Measurements from ENCODE around the gene DGKI. TPM values are rescaled to one million over a fixed set of nuclear protein-coding genes. Genes with fewer than 3 reads are reported as not detected.

Gene DGKI
- total RNA-seq, 1 experiment from 2014 or later = 0.39 TPM

DNA sequence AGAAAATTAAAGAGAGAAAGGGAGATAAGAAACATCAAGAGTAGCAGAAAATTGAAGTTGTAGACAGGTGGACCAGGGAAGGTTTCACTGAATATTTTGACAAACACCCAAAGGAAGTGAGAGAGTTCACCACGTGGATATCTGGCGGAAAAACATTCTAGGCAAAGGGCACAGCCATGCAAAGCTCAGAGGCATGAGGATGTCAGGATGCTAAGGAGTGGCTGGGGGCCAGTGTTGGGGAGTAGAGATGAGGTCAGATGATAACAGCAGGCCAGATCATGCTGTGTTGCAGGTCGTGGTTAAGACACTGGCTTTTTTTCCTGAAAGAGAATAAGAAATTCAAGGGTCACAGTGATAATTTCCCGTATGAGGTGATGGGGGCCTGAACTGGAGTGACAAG, 181.9 kb downstream of the DGKI start:
- ChIA-PET POLR2A (ENCODE audit: low non-redundant PET) (no interaction called here), CTCF (no interaction called here)
- TF ChIP-seq EZH2 (IDR thresholded peaks at IDR 0.05; ENCODE audit: borderline replicate concordance, low read depth, low read length, poor library complexity, severe bottlenecking) = no peak
- TF ChIP-seq, protein P1, sequence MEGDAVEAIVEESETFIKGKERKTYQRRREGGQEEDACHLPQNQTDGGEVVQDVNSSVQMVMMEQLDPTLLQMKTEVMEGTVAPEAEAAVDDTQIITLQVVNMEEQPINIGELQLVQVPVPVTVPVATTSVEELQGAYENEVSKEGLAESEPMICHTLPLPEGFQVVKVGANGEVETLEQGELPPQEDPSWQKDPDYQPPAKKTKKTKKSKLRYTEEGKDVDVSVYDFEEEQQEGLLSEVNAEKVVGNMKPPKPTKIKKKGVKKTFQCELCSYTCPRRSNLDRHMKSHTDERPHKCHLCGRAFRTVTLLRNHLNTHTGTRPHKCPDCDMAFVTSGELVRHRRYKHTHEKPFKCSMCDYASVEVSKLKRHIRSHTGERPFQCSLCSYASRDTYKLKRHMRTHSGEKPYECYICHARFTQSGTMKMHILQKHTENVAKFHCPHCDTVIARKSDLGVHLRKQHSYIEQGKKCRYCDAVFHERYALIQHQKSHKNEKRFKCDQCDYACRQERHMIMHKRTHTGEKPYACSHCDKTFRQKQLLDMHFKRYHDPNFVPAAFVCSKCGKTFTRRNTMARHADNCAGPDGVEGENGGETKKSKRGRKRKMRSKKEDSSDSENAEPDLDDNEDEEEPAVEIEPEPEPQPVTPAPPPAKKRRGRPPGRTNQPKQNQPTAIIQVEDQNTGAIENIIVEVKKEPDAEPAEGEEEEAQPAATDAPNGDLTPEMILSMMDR (conservative IDR thresholded peaks at IDR 0.05; ENCODE audit: low read depth, low read length) = no peak
- no peak overlapping the region for H3K4me3 ChIP-seq (ENCODE audit: low read depth, low read length, poor library complexity, severe bottlenecking)
- H3K27me3 ChIP-seq (replicated peaks; ENCODE audit: insufficient read depth, low read depth, low read length, poor library complexity) = peaks cover 5% of the 10 kb centered on the region
- H3K27ac ChIP-seq (ENCODE audit: low read depth, low read length, poor library complexity, severe bottlenecking) = no peak overlapping the region
- intact Hi-C loops (cut with micrococcal nuclease; ENCODE audit: unreplicated experiment) = no loop called here
- no peaks in the 10 kb centered on the region for H3K36me3 ChIP-seq (ENCODE audit: insufficient read depth, low read length, poor library complexity, severe bottlenecking)
- no peaks in the 10 kb centered on the region for H3K9me3 ChIP-seq (ENCODE audit: low read depth, low read length, poor library complexity, severe bottlenecking)
- no peak for DNase-seq (ENCODE audit: low spot score)
- no TSS peak for BruUV-seq (replicated peaks)
- H3K4me1 ChIP-seq (ENCODE audit: insufficient read depth, low read length, poor library complexity, severe bottlenecking) = no peaks in the 10 kb centered on the region

DNA sequence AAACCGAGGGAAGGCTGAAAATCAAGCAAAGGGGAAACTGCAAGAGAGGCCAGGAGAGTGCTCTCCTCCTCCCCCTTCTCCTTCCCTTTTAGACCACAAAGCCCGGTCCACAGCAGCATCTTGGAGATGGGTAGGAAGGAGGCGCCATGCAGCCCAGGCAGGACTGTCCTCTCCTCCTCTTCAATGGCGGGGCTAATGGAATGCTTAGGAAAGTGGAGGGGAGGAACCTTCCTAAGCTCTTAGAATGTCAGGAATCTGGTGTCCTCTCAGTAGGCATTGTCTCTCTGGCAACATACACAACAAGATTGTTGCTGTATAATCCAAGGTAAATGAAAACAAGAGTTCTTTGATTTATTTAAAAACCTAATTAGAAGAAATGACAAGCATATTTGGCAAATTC, 185.1 kb downstream of the DGKI start:
- no TSS peak for BruUV-seq (replicated peaks)
- no peak overlapping the region for H3K27ac ChIP-seq (ENCODE audit: low read depth, low read length, poor library complexity, severe bottlenecking)
- POLR2A ChIA-PET (ENCODE audit: low non-redundant PET) = no interaction called here
- no peaks in the 10 kb centered on the region for H3K4me1 ChIP-seq (ENCODE audit: insufficient read depth, low read length, poor library complexity, severe bottlenecking)
- no peak for DNase-seq (ENCODE audit: low spot score)
- TF ChIP-seq, protein P1 (conservative IDR thresholded peaks at IDR 0.05; ENCODE audit: low read depth, low read length) = no peak
- no peak for TF ChIP-seq EZH2 (IDR thresholded peaks at IDR 0.05; ENCODE audit: borderline replicate concordance, low read depth, low read length, poor library complexity, severe bottlenecking)
- no peaks in the 10 kb centered on the region for H3K27me3 ChIP-seq (replicated peaks; ENCODE audit: insufficient read depth, low read depth, low read length, poor library complexity)
- H3K9me3 ChIP-seq (ENCODE audit: low read depth, low read length, poor library complexity, severe bottlenecking) = no peaks in the 10 kb centered on the region
- H3K36me3 ChIP-seq (ENCODE audit: insufficient read depth, low read length, poor library complexity, severe bottlenecking) = no peaks in the 10 kb centered on the region
- CTCF ChIA-PET = no interaction called here
- intact Hi-C loops (cut with micrococcal nuclease; ENCODE audit: unreplicated experiment) = no loop called here
- H3K4me3 ChIP-seq (ENCODE audit: low read depth, low read length, poor library complexity, severe bottlenecking) = no peak overlapping the region

DNA sequence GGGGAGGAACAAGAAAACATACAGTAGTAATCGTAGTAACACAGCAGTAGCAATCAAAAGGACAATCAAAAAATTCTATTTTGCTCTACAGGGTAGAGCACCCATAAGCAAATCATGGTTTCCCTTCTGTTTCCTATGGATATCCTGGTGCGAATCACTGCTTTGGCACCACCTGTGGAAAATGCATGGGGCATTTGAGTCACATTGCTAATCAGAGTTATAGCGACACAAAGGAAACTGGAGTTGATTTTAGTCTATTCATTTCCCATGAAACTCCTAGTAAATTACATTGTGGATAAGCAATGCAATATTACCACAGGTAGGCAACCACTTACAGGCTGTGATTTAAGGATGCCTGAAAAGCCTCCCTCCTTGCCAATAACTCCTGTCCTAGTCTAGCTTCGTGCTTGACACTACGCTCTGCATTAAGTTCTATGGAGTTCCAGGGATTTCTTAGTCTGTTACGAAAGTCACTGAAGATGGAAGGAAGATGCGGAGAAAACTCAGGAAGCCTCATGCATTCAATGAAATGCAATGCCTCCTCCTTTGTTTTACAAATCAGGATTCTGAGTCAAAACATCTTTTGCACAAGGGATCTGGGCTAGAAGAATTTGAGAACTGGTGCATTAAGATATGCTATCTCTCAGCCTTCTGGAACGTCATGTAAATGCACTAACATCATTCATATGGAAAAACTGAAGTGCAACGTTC, 188.4 kb downstream of the DGKI start:
- H3K9me3 ChIP-seq (ENCODE audit: low read depth, low read length, poor library complexity, severe bottlenecking) = no peaks in the 10 kb centered on the region
- no peak overlapping the region for H3K4me3 ChIP-seq (ENCODE audit: low read depth, low read length, poor library complexity, severe bottlenecking)
- ChIA-PET CTCF (no interaction called here), POLR2A (ENCODE audit: low non-redundant PET) (no interaction called here)
- no peaks in the 10 kb centered on the region for H3K27me3 ChIP-seq (replicated peaks; ENCODE audit: insufficient read depth, low read depth, low read length, poor library complexity)
- no peaks in the 10 kb centered on the region for H3K36me3 ChIP-seq (ENCODE audit: insufficient read depth, low read length, poor library complexity, severe bottlenecking)
- H3K27ac ChIP-seq (ENCODE audit: low read depth, low read length, poor library complexity, severe bottlenecking) = no peak overlapping the region
- H3K4me1 ChIP-seq (ENCODE audit: insufficient read depth, low read length, poor library complexity, severe bottlenecking) = no peaks in the 10 kb centered on the region
- no TSS peak for BruUV-seq (replicated peaks)
- intact Hi-C loops (cut with micrococcal nuclease; ENCODE audit: unreplicated experiment) = loop anchor here (5.0 kb wide), 1 partner anchor 344 kb away; the partner anchor contains the start of gene CREB3L2
- no peak for DNase-seq (ENCODE audit: low spot score)
- TF ChIP-seq, protein P1 (conservative IDR thresholded peaks at IDR 0.05; ENCODE audit: low read depth, low read length) = no peak
- TF ChIP-seq EZH2 (IDR thresholded peaks at IDR 0.05; ENCODE audit: borderline replicate concordance, low read depth, low read length, poor library complexity, severe bottlenecking) = no peak
